Effector CD8-positive, alpha-beta T cell (primary cell): Measurements from ENCODE around the gene PIEZO1.

ENCODE experiments used
- DNase-seq: peaks from one replicate; lab custom pipeline; 2025; lab: John Stamatoyannopoulos, UW

Gene PIEZO1

GRCh38 chr16:88721815-88722755 lies 62.9 kb downstream of the PIEZO1 start:
- no peak for DNase-seq

GRCh38 chr16:88721236-88721635 lies 63.8 kb downstream of the PIEZO1 start:
- no peak for DNase-seq

GRCh38 chr16:88720396-88720970 lies 64.5 kb downstream of the PIEZO1 start:
- no peak for DNase-seq

- no peak for DNase-seq
These were observed 65.1 kb downstream of the PIEZO1 start for GRCh38 chr16:88719933-88720296.

GRCh38 chr16:88719267-88719932 lies 65.6 kb downstream of the PIEZO1 start:
- DNase-seq = no peak

- no peak for DNase-seq
These were observed 66.8 kb downstream of the PIEZO1 start for GRCh38 chr16:88718178-88718577.

- DNase-seq = no peak
These were observed 68.4 kb downstream of the PIEZO1 start for GRCh38 chr16:88716601-88717001.

- no peak for DNase-seq
These were observed 68.8 kb downstream of the PIEZO1 start for GRCh38 chr16:88716201-88716600.

GRCh38 chr16:88715312-88716190 lies 69.5 kb downstream of the PIEZO1 start:
- no peak for DNase-seq

- DNase-seq = no peak
These were observed 70.4 kb downstream of the PIEZO1 start for GRCh38 chr16:88714420-88715302.

GRCh38 chr16:88713568-88714419 lies 71.2 kb downstream of the PIEZO1 start:
- DNase-seq = no peak

- DNase-seq = no peak
These were observed 72.0 kb downstream of the PIEZO1 start for GRCh38 chr16:88713054-88713453.

GRCh38 chr16:88712362-88712979 lies 72.5 kb downstream of the PIEZO1 start:
- DNase-seq = no peak

GRCh38 chr16:88711750-88712340 lies 73.2 kb downstream of the PIEZO1 start:
- DNase-seq = no peak

GRCh38 chr16:88710556-88710955 lies 74.5 kb downstream of the PIEZO1 start:
- DNase-seq = no peak

GRCh38 chr16:88706965-88707826 lies 77.8 kb downstream of the PIEZO1 start:
- DNase-seq = no peak

- DNase-seq = peak; percentile 86
These were observed 78.6 kb downstream of the PIEZO1 start, which contains the start of the genes CTU2 and RNF166 for GRCh38 chr16:88706229-88706964. Gene CTU2 (plus strand): TSS chr16:88706503. CDS start chr16:88706531, 28 bp downstream. Gene RNF166 (minus strand): TSS chr16:88706408. CDS start chr16:88706325, 83 bp downstream.
